Neural progenitor cell (in vitro differentiated cells): ENCODE data around the gene ATP8B4. TPM values are rescaled to one million over a fixed set of nuclear protein-coding genes. Genes with fewer than 3 reads are reported as not detected.
A peak's percentile ranks its signal among the peaks of the same experiment; 100 is the strongest.

ENCODE experiments used
- DNase-seq: peaks from one replicate; pipeline ENCODE4 v3.0.0-alpha.2; 2016; ENCODE audit warnings: low spot score
- H2AFZ ChIP-seq: fragments of 200-600 bp; sonication (generic); replicated peaks from 2 replicates; pipeline ENCODE4 v1.6.1; 2016; ENCODE audit warnings: antibody characterized with exemption
- H3F3A ChIP-seq: fragments of 200-600 bp; sonication (generic); 2 replicates; pipeline ENCODE4 v1.6.1; 2016; ENCODE audit warnings: antibody characterized with exemption, low read depth
- H3K27ac ChIP-seq: fragments of 200-600 bp; sonication (generic); 2 replicates; pipeline ENCODE4 v1.5.1; 2016; ENCODE audit warnings: mild to moderate bottlenecking
- H3K27me3 ChIP-seq: fragments of 200-600 bp; sonication (generic); 2 replicates; pipeline ENCODE4 v1.6.1; 2016; ENCODE audit warnings: mild to moderate bottlenecking, moderate library complexity
- H3K36me3 ChIP-seq: fragments of 200-600 bp; sonication (generic); 2 replicates; pipeline ENCODE4 v1.5.1; 2016
- H3K4me1 ChIP-seq: fragments of 200-600 bp; sonication (generic); 2 replicates; pipeline ENCODE4 v1.6.1; 2016; ENCODE audit warnings: mixed run types
- H3K4me2 ChIP-seq: fragments of 200-600 bp; sonication (generic); 2 replicates; pipeline ENCODE4 v1.6.1; 2016
- H3K4me3 ChIP-seq: fragments of 200-600 bp; sonication (generic); 2 replicates; pipeline ENCODE4 v1.5.1; 2016
- H3K79me2 ChIP-seq: fragments of 200-600 bp; sonication (generic); 2 replicates; pipeline ENCODE4 v1.6.1; 2016; ENCODE audit warnings: low read depth
- H3K9ac ChIP-seq: fragments of 200-600 bp; sonication (generic); 2 replicates; pipeline ENCODE4 v1.6.1; 2016
- H3K9me3 ChIP-seq: fragments of 200-600 bp; sonication (generic); 2 replicates; pipeline ENCODE4 v1.5.1; 2016; ENCODE audit warnings: low read depth
- H4K20me1 ChIP-seq: fragments of 200-600 bp; sonication (generic); 2 replicates; pipeline ENCODE4 v1.6.1; 2016; ENCODE audit warnings: low read depth
- H3K27ac Mint-ChIP-seq: 3 replicates; pipeline ENCODE4 v1.8.0; 2021; ENCODE audit warnings: mixed read lengths
- H3K27me3 Mint-ChIP-seq: 2 replicates; pipeline ENCODE4 v1.8.0; 2022; ENCODE audit warnings: low read depth, mild to moderate bottlenecking, inconsistent platforms, moderate library complexity, mixed read lengths; ENCODE audit not compliant: insufficient read depth
- H3K36me3 Mint-ChIP-seq: 3 replicates; pipeline ENCODE4 v1.8.0; 2021; ENCODE audit warnings: mixed read lengths
- H3K4me1 Mint-ChIP-seq: 3 replicates; pipeline ENCODE4 v1.8.0; 2021; ENCODE audit warnings: mixed read lengths
- H3K4me3 Mint-ChIP-seq: 3 replicates; pipeline ENCODE4 v1.8.0; 2021; ENCODE audit warnings: mild to moderate bottlenecking, moderate library complexity, mixed read lengths
- H3K9me3 Mint-ChIP-seq: 3 replicates; pipeline ENCODE4 v1.8.0; 2020; ENCODE audit warnings: mixed read lengths
- EZH2 ChIP-seq: fragments of 200-600 bp; sonication (generic); IDR thresholded peaks from 2 replicates; pipeline ENCODE4 v1.6.1; 2017; ENCODE audit warnings: antibody characterized with exemption, mild to moderate bottlenecking, moderate library complexity
- EZH2phosphoT487 ChIP-seq: fragments of 200-600 bp; sonication (generic); IDR thresholded peaks from 2 replicates; pipeline ENCODE4 v1.6.1; 2017; ENCODE audit warnings: antibody characterized with exemption
- total RNA-seq: library from RNA; depleted of rRNA; stranded (reverse); fragments of >200 nt; gene quantifications from 2 replicates; pipeline ENCODE4 v1.2.3, GENCODE V29; 2015; ENCODE audit warnings: low replicate concordance
- TF ChIP-seq, protein P1 (sequence below): fragments of 200-600 bp; sonication (generic); IDR thresholded peaks from 2 replicates; pipeline ENCODE4 v1.5.1; 2017; ENCODE audit warnings: antibody characterized with exemption, mild to moderate bottlenecking

The ATP8B4 gene
- total RNA-seq, 1 donor from 2014 or later = 2.7 TPM

DNA sequence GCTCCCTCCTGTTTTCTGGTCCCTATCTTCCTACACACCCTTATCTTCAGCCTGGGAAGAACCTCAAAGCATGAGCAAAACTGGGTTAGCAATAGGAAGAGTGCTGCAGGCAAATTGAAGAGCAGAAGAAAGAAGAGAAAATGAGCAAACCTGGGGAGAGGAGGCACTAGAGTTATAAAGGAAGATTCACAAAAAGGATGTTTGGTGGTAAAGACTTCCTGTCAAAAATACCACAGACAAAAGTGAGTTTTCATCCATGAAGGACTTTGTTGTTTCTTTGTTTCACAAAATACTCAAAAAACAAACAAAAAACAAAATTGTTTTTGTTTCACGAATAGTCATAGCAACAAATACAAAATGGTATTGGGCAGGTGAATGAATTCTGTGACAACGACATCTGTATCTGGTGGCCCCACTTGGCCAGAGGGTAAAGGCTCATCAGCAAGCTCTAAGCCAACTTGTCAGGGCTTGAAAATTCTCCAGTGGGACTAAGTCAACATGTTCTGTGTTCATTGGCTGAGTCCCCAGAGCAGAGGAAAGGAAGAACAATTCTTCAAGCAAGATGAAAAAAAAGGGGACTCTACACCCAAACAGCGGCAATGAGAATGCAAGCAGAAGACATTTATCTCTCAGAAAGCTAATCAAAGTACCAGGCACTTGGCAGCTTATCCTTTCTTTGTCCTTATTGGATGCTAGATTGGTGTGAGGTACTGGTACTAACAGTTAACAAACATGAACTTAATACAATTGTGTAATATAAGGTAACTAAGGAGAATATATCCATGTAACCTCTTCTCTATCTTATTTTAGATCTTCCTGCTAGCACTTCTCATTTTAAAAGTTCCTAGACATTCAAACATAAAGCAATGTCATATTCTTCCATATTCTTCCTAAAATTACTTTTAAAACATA lies 9.7 kb downstream of the ATP8B4 start:
- no peaks in the 10 kb centered on the region for H3K27me3 Mint-ChIP-seq
- H3K4me3 Mint-ChIP-seq = no peak overlapping the region
- Histone ChIP-seq H3K36me3 (no peaks in the 10 kb centered on the region), H3K9ac (no peak overlapping the region), H4K20me1 (no peaks in the 10 kb centered on the region), H3K9me3 (no peaks in the 10 kb centered on the region), H3K27ac (no peak overlapping the region), H3K79me2 (no peaks in the 10 kb centered on the region), H2AFZ (peak overlapping the region; percentile 57), H3K27me3 (no peaks in the 10 kb centered on the region), H3K4me1 (no peaks in the 10 kb centered on the region), H3F3A (no peaks in the 10 kb centered on the region), H3K4me3 (no peak overlapping the region), H3K4me2 (no peak overlapping the region)
- no peaks in the 10 kb centered on the region for H3K36me3 Mint-ChIP-seq
- H3K27ac Mint-ChIP-seq = no peak overlapping the region
- no peak for DNase-seq
- no peaks in the 10 kb centered on the region for H3K9me3 Mint-ChIP-seq
- no peaks in the 10 kb centered on the region for H3K4me1 Mint-ChIP-seq
- TF ChIP-seq EZH2phosphoT487 (no peak), EZH2 (no peak)
- TF ChIP-seq, protein P1, sequence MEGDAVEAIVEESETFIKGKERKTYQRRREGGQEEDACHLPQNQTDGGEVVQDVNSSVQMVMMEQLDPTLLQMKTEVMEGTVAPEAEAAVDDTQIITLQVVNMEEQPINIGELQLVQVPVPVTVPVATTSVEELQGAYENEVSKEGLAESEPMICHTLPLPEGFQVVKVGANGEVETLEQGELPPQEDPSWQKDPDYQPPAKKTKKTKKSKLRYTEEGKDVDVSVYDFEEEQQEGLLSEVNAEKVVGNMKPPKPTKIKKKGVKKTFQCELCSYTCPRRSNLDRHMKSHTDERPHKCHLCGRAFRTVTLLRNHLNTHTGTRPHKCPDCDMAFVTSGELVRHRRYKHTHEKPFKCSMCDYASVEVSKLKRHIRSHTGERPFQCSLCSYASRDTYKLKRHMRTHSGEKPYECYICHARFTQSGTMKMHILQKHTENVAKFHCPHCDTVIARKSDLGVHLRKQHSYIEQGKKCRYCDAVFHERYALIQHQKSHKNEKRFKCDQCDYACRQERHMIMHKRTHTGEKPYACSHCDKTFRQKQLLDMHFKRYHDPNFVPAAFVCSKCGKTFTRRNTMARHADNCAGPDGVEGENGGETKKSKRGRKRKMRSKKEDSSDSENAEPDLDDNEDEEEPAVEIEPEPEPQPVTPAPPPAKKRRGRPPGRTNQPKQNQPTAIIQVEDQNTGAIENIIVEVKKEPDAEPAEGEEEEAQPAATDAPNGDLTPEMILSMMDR = no peak

DNA sequence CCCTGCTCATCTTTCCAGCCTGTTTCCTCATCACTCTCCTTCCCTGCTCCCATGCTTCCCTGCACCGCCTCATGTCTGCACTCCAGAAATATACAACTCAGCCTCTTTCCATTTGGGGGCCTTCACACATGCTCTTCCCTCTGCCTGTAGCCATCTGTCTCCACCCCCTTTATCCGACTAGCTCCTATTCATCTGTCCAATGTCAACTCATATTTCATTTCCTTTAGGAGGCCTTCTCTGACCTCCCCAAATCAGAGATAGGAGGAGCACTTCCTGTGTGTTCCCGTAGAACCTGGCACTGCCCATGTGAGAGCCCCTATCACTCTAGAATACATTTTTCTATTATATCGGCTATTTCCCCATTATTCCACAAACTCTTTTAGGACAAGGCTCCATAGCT lies 10.6 kb downstream of the ATP8B4 start:
- Histone ChIP-seq H3K9me3 (no peaks in the 10 kb centered on the region), H3K36me3 (no peaks in the 10 kb centered on the region), H3K9ac (no peak overlapping the region), H4K20me1 (no peaks in the 10 kb centered on the region), H3K4me2 (no peak overlapping the region), H3K79me2 (no peaks in the 10 kb centered on the region), H3K4me1 (no peaks in the 10 kb centered on the region), H3F3A (no peaks in the 10 kb centered on the region), H3K27ac (no peak overlapping the region), H3K27me3 (no peaks in the 10 kb centered on the region), H2AFZ (no peak overlapping the region), H3K4me3 (no peak overlapping the region)
- TF ChIP-seq, protein P1 = no peak
- no peak for TF ChIP-seq EZH2phosphoT487
- Mint-ChIP-seq H3K36me3 (no peaks in the 10 kb centered on the region), H3K27ac (no peak overlapping the region), H3K27me3 (no peaks in the 10 kb centered on the region), H3K4me3 (no peak overlapping the region), H3K4me1 (no peaks in the 10 kb centered on the region), H3K9me3 (no peaks in the 10 kb centered on the region)
- no peak for DNase-seq

DNA sequence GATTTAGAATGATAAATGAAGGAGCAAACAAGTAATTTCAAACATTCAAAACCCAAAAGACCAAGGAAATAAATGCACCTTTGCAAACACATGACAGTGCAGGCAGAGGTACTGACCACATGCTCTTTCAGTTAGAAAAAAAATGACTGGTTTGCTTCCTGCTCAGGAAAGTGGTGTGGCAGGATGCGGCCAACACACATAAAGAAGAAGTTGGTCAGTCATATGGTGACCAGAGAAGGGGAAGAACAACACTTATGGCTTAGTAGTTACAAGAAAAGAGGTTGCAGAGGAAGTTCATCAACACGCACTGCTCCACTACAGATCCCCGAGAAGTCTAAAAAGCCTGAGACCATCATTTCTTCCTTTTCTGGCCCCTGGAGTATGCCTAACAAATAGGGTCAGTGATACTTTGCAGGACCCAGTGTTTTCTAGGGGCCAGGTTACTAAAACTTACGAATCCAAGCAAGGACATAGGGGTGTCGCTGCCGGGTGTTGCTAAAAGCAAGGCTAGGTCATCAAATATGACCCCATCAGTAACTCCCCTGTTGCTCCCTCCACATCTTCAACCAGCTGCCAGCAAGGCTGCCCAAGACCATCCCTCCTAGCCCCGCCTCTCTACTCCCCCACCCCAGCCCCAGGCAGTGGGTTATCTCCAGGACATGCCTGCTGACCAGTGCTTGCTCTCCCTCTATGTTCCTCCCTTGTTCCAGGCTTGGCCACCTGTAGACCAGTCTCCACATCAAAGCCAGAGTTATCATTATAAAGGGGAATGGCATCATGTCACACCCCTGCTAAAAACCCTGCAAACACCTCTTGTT lies 11.2 kb downstream of the ATP8B4 start:
- Histone ChIP-seq H3K27me3 (no peaks in the 10 kb centered on the region), H3K9ac (no peak overlapping the region), H2AFZ (no peak overlapping the region), H3K27ac (no peak overlapping the region), H3K36me3 (no peaks in the 10 kb centered on the region), H3K4me1 (no peaks in the 10 kb centered on the region), H3F3A (no peaks in the 10 kb centered on the region), H3K9me3 (no peaks in the 10 kb centered on the region), H4K20me1 (no peaks in the 10 kb centered on the region), H3K79me2 (no peaks in the 10 kb centered on the region), H3K4me2 (no peak overlapping the region), H3K4me3 (no peak overlapping the region)
- no peaks in the 10 kb centered on the region for H3K36me3 Mint-ChIP-seq
- H3K4me1 Mint-ChIP-seq = no peaks in the 10 kb centered on the region
- DNase-seq = no peak
- TF ChIP-seq EZH2 = no peak
- no peaks in the 10 kb centered on the region for H3K27me3 Mint-ChIP-seq
- H3K4me3 Mint-ChIP-seq = no peak overlapping the region
- H3K9me3 Mint-ChIP-seq = no peaks in the 10 kb centered on the region
- no peak overlapping the region for H3K27ac Mint-ChIP-seq
